Measurements from ENCODE around the gene ZC3H12A.

GRCh38 chr1:37464443-37464842 lies 9.9 kb upstream of the ZC3H12A start:
- no peak for TF ChIP-seq NFIC (IDR thresholded peaks at IDR 0.05; ENCODE audit: low read depth, low read length)
- TF ChIP-seq TAF1 (IDR thresholded peaks at IDR 0.05; ENCODE audit: borderline replicate concordance, low read depth, low read length): no peak
- TF ChIP-seq SMAD5 (IDR thresholded peaks at IDR 0.05; ENCODE audit: low read depth): no peak
- no peak for TF ChIP-seq MYC (IDR thresholded peaks at IDR 0.05; ENCODE audit: insufficient read depth, insufficient read length, insufficient replicate concordance, low read length, severe bottlenecking)
- no peak for TF ChIP-seq ELK1 (IDR thresholded peaks at IDR 0.05; ENCODE audit: low read depth, low read length)
- no peak for TF ChIP-seq CTCF (IDR thresholded peaks at IDR 0.05 in 2 of 3, conservative IDR thresholded peaks at IDR 0.05 in 1 of 3; ENCODE audit: control insufficient read depth in 2 of 3, extremely low read depth in 1 of 3, insufficient read depth in 1 of 3, low read depth in 3 of 3, low read length in 3 of 3)
- TF ChIP-seq PKNOX1 (IDR thresholded peaks at IDR 0.05): no peak
- TF ChIP-seq RAD51 (IDR thresholded peaks at IDR 0.05): no peak
- no peak for TF ChIP-seq CUX1 (IDR thresholded peaks at IDR 0.05; ENCODE audit: insufficient replicate concordance, low read depth, low read length)
- no peak for TF ChIP-seq EP300 (IDR thresholded peaks at IDR 0.05; ENCODE audit: borderline replicate concordance in 1 of 2, control insufficient read depth in 1 of 2, low read depth in 2 of 2, low read length in 2 of 2)
- no peak for TF ChIP-seq NRF1 (conservative IDR thresholded peaks at IDR 0.05; ENCODE audit: low read depth, low read length)
- TF ChIP-seq MAX (IDR thresholded peaks at IDR 0.05; ENCODE audit: low read depth, low read length): no peak
- TF ChIP-seq SMC3 (IDR thresholded peaks at IDR 0.05; ENCODE audit: borderline replicate concordance, low read length): no peak
- no peak for TF ChIP-seq RCOR1 (conservative IDR thresholded peaks at IDR 0.05; ENCODE audit: low read depth, low read length)

All from GM12878 (cell line).